Heart left ventricle (tissue), 13 donors: ENCODE data around the gene AKT2.

Experiments
- POLR2A ChIP-seq, 2 donors: fragments of 450-650 bp; IDR thresholded peaks; one replicate each; pipeline ENCODE4 v1.6.1; 2017; ENCODE audit warnings: antibody characterized with exemption in 2 of 2, mild to moderate bottlenecking in 2 of 2, moderate library complexity in 2 of 2
- TF ChIP-seq, protein P1 (sequence below), 12 donors: fragments of 200-600 bp; sonication (generic) in 4 of 12; IDR thresholded peaks; one replicate each; pipeline versions ENCODE4 v1.5.0 to v1.8.0; 2018 to 2022; ENCODE audit warnings: antibody characterized with exemption in 12 of 12, mild to moderate bottlenecking in 5 of 12
- donor health status: ischemic (EF 13 %, LVEDD 7.1; RV severe dilation, severe dysfunction).
- donor health status: DM: no; HTN: yes; CAD: no.
- donor health status: DM: no; HTN: no; CAD: no.
- donor health status: ischemic (EF 25% LVEDD 6.9; RV normal size, moderate dysfunction).
- donor health status: ischemic (EF 25% LVEDD 5.7; RV mildly dilated, moderate dysfunction).
- donor health status: ischemic (EF 35%, LVEDD 5.7; RV mildly dilated, moderate dysfunction).
- donor health status: nonischemic (EF 11% LVEDD 7.7; RV severe dilation, severe dysfunction).
- donor health status: DM: yes; HTN: yes; CAD: no.
- donor health status: PGD.
- donor health status: ischemic (EF 29% LVEDD 5.4; RV normal size, mild dysfunction).
- donor health status: nonischemic (EF 23%, LVEDD 6.1; RV moderate dilation, normal function).

DNA sequence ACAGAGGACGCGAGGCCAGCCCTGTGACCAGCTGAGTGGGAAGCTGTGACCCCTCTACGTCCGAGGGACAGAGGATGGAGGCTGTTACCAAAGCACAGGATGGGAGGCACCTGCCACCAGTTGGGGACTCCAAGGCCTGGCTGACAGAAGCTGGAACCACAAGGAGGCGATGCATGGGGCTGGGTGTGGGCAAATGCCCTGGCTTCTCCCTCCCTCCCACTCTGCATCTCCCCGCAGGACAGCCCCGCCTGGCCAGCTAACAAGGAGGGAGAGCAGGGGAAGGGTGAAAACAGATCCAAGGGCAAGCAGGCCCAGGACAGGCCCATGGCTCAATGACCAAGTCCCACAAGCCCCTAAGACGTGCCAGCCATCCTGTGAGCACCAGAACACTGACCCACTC is 28.6 kb downstream of the AKT2 start:
- TF ChIP-seq, protein P1, sequence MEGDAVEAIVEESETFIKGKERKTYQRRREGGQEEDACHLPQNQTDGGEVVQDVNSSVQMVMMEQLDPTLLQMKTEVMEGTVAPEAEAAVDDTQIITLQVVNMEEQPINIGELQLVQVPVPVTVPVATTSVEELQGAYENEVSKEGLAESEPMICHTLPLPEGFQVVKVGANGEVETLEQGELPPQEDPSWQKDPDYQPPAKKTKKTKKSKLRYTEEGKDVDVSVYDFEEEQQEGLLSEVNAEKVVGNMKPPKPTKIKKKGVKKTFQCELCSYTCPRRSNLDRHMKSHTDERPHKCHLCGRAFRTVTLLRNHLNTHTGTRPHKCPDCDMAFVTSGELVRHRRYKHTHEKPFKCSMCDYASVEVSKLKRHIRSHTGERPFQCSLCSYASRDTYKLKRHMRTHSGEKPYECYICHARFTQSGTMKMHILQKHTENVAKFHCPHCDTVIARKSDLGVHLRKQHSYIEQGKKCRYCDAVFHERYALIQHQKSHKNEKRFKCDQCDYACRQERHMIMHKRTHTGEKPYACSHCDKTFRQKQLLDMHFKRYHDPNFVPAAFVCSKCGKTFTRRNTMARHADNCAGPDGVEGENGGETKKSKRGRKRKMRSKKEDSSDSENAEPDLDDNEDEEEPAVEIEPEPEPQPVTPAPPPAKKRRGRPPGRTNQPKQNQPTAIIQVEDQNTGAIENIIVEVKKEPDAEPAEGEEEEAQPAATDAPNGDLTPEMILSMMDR (IDR thresholded peaks at IDR 0.05): no peak
- no peak for TF ChIP-seq POLR2A (IDR thresholded peaks at IDR 0.05)
